ENCODE data around the gene ZNF580. TPM values are rescaled to one million over a fixed set of nuclear protein-coding genes. Genes with fewer than 3 reads are reported as not detected.

ZNF580 gene
- total and polyA plus RNA-seq, 9 of the 15 experiments (the other 6 are each of a cell fraction or from before 2014, with no cell fraction given), result 2.3 to 47.4 (median 6.0) TPM

DNA sequence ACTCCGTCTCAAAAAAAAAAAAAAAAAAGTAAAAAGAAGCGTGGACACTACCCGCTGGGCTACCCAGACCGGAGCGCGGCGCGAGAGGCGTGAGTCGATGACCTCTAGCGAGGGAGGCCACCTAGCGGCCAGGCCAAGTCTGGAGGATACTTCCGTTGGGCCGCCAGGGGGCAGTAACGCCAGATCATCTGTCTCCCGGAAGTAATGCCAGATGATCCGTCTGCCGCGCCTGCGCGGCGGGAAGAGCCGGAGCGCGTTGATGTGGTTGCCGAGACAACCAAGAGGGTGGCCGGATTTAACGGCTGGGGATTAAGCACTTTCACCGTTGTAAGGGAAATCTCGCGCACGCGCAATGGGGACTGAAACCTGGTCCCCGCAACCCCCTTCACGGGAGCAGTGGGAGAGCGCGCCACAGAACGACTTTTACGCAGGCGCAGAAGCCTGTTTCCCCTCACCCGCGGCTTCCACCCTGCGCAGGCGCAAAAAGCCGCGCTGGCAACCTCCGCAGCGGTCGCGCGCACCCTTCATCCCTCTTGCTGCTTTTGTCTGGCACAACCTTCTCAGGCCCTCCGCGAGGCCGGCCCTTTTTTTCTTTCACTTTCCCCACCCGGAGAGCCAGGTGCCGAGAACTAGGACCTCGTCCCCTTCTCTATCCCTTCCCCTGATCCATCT, 13.0 kb downstream of the ZNF580 start (continued):
- TF ChIP-seq, protein P1, sequence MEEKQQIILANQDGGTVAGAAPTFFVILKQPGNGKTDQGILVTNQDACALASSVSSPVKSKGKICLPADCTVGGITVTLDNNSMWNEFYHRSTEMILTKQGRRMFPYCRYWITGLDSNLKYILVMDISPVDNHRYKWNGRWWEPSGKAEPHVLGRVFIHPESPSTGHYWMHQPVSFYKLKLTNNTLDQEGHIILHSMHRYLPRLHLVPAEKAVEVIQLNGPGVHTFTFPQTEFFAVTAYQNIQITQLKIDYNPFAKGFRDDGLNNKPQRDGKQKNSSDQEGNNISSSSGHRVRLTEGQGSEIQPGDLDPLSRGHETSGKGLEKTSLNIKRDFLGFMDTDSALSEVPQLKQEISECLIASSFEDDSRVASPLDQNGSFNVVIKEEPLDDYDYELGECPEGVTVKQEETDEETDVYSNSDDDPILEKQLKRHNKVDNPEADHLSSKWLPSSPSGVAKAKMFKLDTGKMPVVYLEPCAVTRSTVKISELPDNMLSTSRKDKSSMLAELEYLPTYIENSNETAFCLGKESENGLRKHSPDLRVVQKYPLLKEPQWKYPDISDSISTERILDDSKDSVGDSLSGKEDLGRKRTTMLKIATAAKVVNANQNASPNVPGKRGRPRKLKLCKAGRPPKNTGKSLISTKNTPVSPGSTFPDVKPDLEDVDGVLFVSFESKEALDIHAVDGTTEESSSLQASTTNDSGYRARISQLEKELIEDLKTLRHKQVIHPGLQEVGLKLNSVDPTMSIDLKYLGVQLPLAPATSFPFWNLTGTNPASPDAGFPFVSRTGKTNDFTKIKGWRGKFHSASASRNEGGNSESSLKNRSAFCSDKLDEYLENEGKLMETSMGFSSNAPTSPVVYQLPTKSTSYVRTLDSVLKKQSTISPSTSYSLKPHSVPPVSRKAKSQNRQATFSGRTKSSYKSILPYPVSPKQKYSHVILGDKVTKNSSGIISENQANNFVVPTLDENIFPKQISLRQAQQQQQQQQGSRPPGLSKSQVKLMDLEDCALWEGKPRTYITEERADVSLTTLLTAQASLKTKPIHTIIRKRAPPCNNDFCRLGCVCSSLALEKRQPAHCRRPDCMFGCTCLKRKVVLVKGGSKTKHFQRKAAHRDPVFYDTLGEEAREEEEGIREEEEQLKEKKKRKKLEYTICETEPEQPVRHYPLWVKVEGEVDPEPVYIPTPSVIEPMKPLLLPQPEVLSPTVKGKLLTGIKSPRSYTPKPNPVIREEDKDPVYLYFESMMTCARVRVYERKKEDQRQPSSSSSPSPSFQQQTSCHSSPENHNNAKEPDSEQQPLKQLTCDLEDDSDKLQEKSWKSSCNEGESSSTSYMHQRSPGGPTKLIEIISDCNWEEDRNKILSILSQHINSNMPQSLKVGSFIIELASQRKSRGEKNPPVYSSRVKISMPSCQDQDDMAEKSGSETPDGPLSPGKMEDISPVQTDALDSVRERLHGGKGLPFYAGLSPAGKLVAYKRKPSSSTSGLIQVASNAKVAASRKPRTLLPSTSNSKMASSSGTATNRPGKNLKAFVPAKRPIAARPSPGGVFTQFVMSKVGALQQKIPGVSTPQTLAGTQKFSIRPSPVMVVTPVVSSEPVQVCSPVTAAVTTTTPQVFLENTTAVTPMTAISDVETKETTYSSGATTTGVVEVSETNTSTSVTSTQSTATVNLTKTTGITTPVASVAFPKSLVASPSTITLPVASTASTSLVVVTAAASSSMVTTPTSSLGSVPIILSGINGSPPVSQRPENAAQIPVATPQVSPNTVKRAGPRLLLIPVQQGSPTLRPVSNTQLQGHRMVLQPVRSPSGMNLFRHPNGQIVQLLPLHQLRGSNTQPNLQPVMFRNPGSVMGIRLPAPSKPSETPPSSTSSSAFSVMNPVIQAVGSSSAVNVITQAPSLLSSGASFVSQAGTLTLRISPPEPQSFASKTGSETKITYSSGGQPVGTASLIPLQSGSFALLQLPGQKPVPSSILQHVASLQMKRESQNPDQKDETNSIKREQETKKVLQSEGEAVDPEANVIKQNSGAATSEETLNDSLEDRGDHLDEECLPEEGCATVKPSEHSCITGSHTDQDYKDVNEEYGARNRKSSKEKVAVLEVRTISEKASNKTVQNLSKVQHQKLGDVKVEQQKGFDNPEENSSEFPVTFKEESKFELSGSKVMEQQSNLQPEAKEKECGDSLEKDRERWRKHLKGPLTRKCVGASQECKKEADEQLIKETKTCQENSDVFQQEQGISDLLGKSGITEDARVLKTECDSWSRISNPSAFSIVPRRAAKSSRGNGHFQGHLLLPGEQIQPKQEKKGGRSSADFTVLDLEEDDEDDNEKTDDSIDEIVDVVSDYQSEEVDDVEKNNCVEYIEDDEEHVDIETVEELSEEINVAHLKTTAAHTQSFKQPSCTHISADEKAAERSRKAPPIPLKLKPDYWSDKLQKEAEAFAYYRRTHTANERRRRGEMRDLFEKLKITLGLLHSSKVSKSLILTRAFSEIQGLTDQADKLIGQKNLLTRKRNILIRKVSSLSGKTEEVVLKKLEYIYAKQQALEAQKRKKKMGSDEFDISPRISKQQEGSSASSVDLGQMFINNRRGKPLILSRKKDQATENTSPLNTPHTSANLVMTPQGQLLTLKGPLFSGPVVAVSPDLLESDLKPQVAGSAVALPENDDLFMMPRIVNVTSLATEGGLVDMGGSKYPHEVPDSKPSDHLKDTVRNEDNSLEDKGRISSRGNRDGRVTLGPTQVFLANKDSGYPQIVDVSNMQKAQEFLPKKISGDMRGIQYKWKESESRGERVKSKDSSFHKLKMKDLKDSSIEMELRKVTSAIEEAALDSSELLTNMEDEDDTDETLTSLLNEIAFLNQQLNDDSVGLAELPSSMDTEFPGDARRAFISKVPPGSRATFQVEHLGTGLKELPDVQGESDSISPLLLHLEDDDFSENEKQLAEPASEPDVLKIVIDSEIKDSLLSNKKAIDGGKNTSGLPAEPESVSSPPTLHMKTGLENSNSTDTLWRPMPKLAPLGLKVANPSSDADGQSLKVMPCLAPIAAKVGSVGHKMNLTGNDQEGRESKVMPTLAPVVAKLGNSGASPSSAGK (IDR thresholded peaks at IDR 0.05), result peak; percentile 82
- TF ChIP-seq HCFC1 (IDR thresholded peaks at IDR 0.05; ENCODE audit: low read depth, low read length), result peak; percentile 82
- TF ChIP-seq TBL1XR1 (IDR thresholded peaks at IDR 0.05; ENCODE audit: low read length in 2 of 2), result peak; percentile 62 to 66; a peak in 3 of 4 replicates
- TF ChIP-seq, protein P2, sequence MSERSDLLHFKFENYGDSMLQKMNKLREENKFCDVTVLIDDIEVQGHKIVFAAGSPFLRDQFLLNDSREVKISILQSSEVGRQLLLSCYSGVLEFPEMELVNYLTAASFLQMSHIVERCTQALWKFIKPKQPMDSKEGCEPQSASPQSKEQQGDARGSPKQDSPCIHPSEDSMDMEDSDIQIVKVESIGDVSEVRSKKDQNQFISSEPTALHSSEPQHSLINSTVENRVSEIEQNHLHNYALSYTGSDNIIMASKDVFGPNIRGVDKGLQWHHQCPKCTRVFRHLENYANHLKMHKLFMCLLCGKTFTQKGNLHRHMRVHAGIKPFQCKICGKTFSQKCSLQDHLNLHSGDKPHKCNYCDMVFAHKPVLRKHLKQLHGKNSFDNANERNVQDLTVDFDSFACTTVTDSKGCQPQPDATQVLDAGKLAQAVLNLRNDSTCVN (CRISPR knock-in tag; IDR thresholded peaks at IDR 0.05), result 0 out of 2 replicates have a peak, but pooled peaks have one; percentile 74
- no peak for TF ChIP-seq EZH2 (IDR thresholded peaks at IDR 0.05; ENCODE audit: borderline replicate concordance, low read depth, low read length)
- peak; percentile 89 for TF ChIP-seq ATF7 (IDR thresholded peaks at IDR 0.05)
- no peak for TF ChIP-seq NFE2L1 (tag; IDR thresholded peaks at IDR 0.05; ENCODE audit: borderline replicate concordance, low read depth)
- TF ChIP-seq, protein P3, sequence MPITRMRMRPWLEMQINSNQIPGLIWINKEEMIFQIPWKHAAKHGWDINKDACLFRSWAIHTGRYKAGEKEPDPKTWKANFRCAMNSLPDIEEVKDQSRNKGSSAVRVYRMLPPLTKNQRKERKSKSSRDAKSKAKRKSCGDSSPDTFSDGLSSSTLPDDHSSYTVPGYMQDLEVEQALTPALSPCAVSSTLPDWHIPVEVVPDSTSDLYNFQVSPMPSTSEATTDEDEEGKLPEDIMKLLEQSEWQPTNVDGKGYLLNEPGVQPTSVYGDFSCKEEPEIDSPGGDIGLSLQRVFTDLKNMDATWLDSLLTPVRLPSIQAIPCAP (CRISPR knock-in tag; IDR thresholded peaks at IDR 0.05; ENCODE audit: borderline replicate concordance), result no peak
- peak; percentile 98 for TF ChIP-seq ETV1 (tag; conservative IDR thresholded peaks at IDR 0.05; ENCODE audit: low read depth)
- TF ChIP-seq ATF1 (CRISPR knock-in tag; IDR thresholded peaks at IDR 0.05), result no peak
- TF ChIP-seq ATF1 (tag; IDR thresholded peaks at IDR 0.05), result peak; percentile 83
